PC-9 (cell line): Measurements from ENCODE around the gene LRRC74A. TPM values are rescaled to one million over a fixed set of nuclear protein-coding genes. Genes with fewer than 3 reads are reported as not detected.

Experiments used
- BruUV-seq: library from RNA; stranded (reverse); fragments of 400-500 nt; replicated peaks from 2 replicates; lab custom pipeline; 2021; lab: Mats Ljungman, UMichigan
- CTCF ChIA-PET: fragments of 300-600 bp; sonication (Branson Sonifier 250); formaldehyde crosslinking; loops from one replicate; lab custom pipeline; 2022; ENCODE audit warnings: antibody characterized with exemption; lab: Charles Lee
- POLR2A ChIA-PET: fragments of 300-600 bp; sonication (Branson Sonifier 250); formaldehyde crosslinking; loops from one replicate; lab custom pipeline; 2022; ENCODE audit warnings: antibody characterized with exemption; ENCODE audit not compliant: unreplicated experiment; lab: Charles Lee
- DNase-seq, 2 experiments: peaks; one replicate each; pipeline versions ENCODE4 v3.0.0 to v3.0.0-alpha.2; 2015 to 2022; ENCODE audit warnings: mixed read lengths in 1 of 2
- H2AFZ ChIP-seq: fragments of 200-600 bp; sonication (generic); 2 replicates; pipeline ENCODE4 v1.8.1; 2017; ENCODE audit warnings: antibody characterized with exemption
- H3F3A ChIP-seq: fragments of 200-600 bp; sonication (generic); 2 replicates; pipeline ENCODE4 v1.8.1; 2017; ENCODE audit warnings: antibody characterized with exemption, mild to moderate bottlenecking, low read depth; ENCODE audit not compliant: insufficient read depth
- H3K27ac ChIP-seq: fragments of 200-600 bp; sonication (generic); 2 replicates; pipeline ENCODE4 v1.6.1; 2016; ENCODE audit warnings: mixed run types
- H3K27me3 ChIP-seq: fragments of 200-600 bp; sonication (generic); 2 replicates; pipeline ENCODE4 v1.6.1; 2016; ENCODE audit warnings: low read depth, mixed run types; ENCODE audit not compliant: insufficient read depth
- H3K36me3 ChIP-seq: fragments of 200-600 bp; sonication (generic); 2 replicates; pipeline ENCODE4 v1.6.1; 2016; ENCODE audit warnings: low read depth, mixed run types
- H3K4me1 ChIP-seq: fragments of 200-600 bp; sonication (generic); replicated peaks from 2 replicates; pipeline ENCODE4 v1.6.1; 2016; ENCODE audit warnings: mixed run types; ENCODE audit not compliant: insufficient read depth
- H3K4me2 ChIP-seq: fragments of 200-600 bp; sonication (generic); 2 replicates; pipeline ENCODE4 v1.6.1; 2017; ENCODE audit warnings: mixed run types
- H3K4me3 ChIP-seq: fragments of 200-600 bp; sonication (generic); 2 replicates; pipeline ENCODE4 v1.6.1; 2016; ENCODE audit warnings: mixed run types
- H3K79me2 ChIP-seq: fragments of 200-600 bp; sonication (generic); 2 replicates; pipeline ENCODE4 v1.6.1; 2017; ENCODE audit warnings: low read depth, mixed run types
- H3K9me2 ChIP-seq: fragments of 200-600 bp; sonication (generic); 2 replicates; pipeline ENCODE4 v1.8.1; 2017; ENCODE audit warnings: mild to moderate bottlenecking; ENCODE audit not compliant: insufficient read depth
- H3K9me3 ChIP-seq: fragments of 200-600 bp; sonication (generic); 2 replicates; pipeline ENCODE4 v1.8.1; 2016; ENCODE audit warnings: low read depth; ENCODE audit not compliant: insufficient read depth
- H4K20me1 ChIP-seq: fragments of 200-600 bp; sonication (generic); 2 replicates; pipeline ENCODE4 v1.8.1; 2017; ENCODE audit not compliant: insufficient read depth
- CTCF ChIP-seq: fragments of 200-600 bp; sonication (generic); conservative IDR thresholded peaks from 2 replicates; pipeline ENCODE4 v1.6.1; 2017; ENCODE audit warnings: mixed run types, antibody characterized with exemption, mild to moderate bottlenecking, moderate library complexity
- EZH2 ChIP-seq: fragments of 200-600 bp; sonication (generic); IDR thresholded peaks from 2 replicates; pipeline ENCODE4 v1.8.0; 2017; ENCODE audit warnings: antibody characterized with exemption, low read depth
- intact Hi-C: fragments of 100-400 bp; cut with micrococcal nuclease; formaldehyde crosslinking; loops from one replicate; pipeline ENCODE4 v1.10.0; 2022; ENCODE audit not compliant: unreplicated experiment
- total RNA-seq: library from RNA; stranded (reverse); gene quantifications from 2 replicates; pipeline ENCODE4 v1.2.3, GENCODE V29; 2021

LRRC74A gene
- total RNA-seq, 1 experiment from 2014 or later, result not detected

- Histone ChIP-seq H2AFZ (0 out of 2 replicates have a peak overlapping the region, but pooled peaks have one; percentile 6), H3K79me2 (no peaks in the 10 kb centered on the region), H4K20me1 (no peaks in the 10 kb centered on the region), H3K9me3 (no peaks in the 10 kb centered on the region), H3K4me3 (peak overlapping the region; percentile 25; the same call in 1 of the 2 replicates), H3K9me2 (no peaks in the 10 kb centered on the region), H3K27me3 (no peaks in the 10 kb centered on the region), H3F3A (peaks cover 79% of the 10 kb centered on the region), H3K4me1 (peaks cover 85% of the 10 kb centered on the region), H3K36me3 (no peaks in the 10 kb centered on the region), H3K4me2 (peak overlapping the region; percentile 73), H3K27ac (peak overlapping the region; percentile 91)
- ChIA-PET POLR2A (interaction anchor here (0.6 to 2.1 kb wide), 5 partner anchors 17 to 116 kb away, joined by 3 to 29 read pairs (median 4); no protein-coding TSS in a partner anchor), CTCF (interaction anchor here (0.6 to 2.9 kb wide), 11 partner anchors 29 to 205 kb away, joined by 3 to 24 read pairs (median 6); no protein-coding TSS in a partner anchor)
- TSS peak; percentile 69 for BruUV-seq
- DNase-seq, result peak; percentile 83 to 89
- TF ChIP-seq EZH2 (no peak), CTCF (no peak)
- intact Hi-C loops, result loop anchor here (1.0 to 10.0 kb wide), 4 partner anchors 86 to 1464 kb away; no protein-coding TSS in a partner anchor
These were observed 92.1 kb downstream of the LRRC74A start for GRCh38 chr14:76918256-76918781.

DNA sequence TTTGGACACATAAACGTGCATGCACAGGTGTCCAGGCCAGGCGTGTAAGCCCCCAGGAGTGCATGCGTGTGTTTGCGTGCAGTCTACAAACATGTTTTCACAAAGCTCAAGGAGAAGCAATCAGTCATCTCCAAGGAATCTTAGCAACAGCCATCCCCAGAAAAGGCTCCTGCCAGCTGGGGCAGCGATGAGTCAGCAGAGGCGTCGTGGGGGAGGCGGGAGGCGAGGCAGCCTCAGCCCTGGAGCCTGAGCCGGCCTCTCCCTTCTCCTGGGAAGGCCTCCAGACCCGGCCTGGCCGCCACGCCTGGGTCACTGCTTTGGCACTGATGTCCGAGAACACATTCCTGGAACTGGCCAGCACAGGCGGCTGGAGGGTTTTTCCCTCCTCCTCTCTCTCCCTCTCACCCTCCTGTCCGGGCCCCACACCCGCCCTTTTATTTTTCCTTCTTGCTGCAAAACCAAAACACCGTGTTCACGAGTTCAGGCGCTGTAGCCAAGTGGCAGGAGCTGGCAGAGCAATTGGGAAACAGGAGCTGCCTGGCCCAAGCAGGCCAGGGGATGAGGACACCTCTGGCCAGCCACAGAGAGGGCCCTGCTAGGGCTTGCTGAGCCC is 92.7 kb downstream of the LRRC74A start:
- H3K4me2 ChIP-seq, result peak overlapping the region; percentile 73
- no TSS peak for BruUV-seq

More for the DNA sequence above, 92.7 kb downstream of the LRRC74A start:
- POLR2A ChIA-PET, result interaction anchor here (0.6 to 2.1 kb wide), 9 partner anchors 27 to 192 kb away, joined by 3 to 29 read pairs (median 4); no protein-coding TSS in a partner anchor
- CTCF ChIA-PET, result interaction anchor here (0.6 to 2.9 kb wide), 15 partner anchors 29 to 204 kb away, joined by 3 to 24 read pairs (median 6); no protein-coding TSS in a partner anchor
- Histone ChIP-seq H3K27ac (peak overlapping the region; percentile 91), H4K20me1 (no peaks in the 10 kb centered on the region), H3K36me3 (no peaks in the 10 kb centered on the region), H2AFZ (peak overlapping the region; percentile 41), H3K4me1 (peaks cover 80% of the 10 kb centered on the region), H3K4me3 (peak overlapping the region; percentile 20; the same call in 1 of the 2 replicates), H3K79me2 (no peaks in the 10 kb centered on the region), H3K27me3 (no peaks in the 10 kb centered on the region), H3F3A (peaks cover 77% of the 10 kb centered on the region), H3K9me3 (no peaks in the 10 kb centered on the region), H3K9me2 (no peaks in the 10 kb centered on the region)
- peak; percentile 98 to 100 for DNase-seq
- TF ChIP-seq EZH2, result no peak
- TF ChIP-seq CTCF, result peak; percentile 43; the same call in 1 of the 2 replicates
- intact Hi-C loops, result loop anchor here (1.0 to 10.0 kb wide), 11 partner anchors 28 to 1464 kb away; partner anchors contain the start of gene IRF2BPL

Other genes with a start within 250 kb of the LRRC74A start
- 4.3 and 7.4 TPM in 2 replicates for gene VASH1, start 64.9 kb upstream of the LRRC74A start, total RNA-seq
- gene ANGEL1, start 13.5 kb upstream of the LRRC74A start, total RNA-seq, result 31.7 and 44.0 TPM in 2 replicates
- 74.6 and 84.5 TPM in 2 replicates for gene IRF2BPL, start 202.3 kb downstream of the LRRC74A start, total RNA-seq